Vagina (tissue), 2 donors: ENCODE results near the gene STOX1. TPM values are rescaled to one million over a fixed set of nuclear protein-coding genes. Genes with fewer than 3 reads are reported as not detected.
"Not testable (repeated sequence)": the region's sequence is repeated elsewhere in the genome, so short reads cannot be mapped to it uniquely, and the experiment has no call there.

Experiments
- DNase-seq, 2 donors: peaks; one replicate each; pipeline ENCODE4 v3.0.0-alpha.2; 2017; ENCODE audit errors: extremely low spot score in 2 of 2
- H3K27ac ChIP-seq: fragments of 200-600 bp; sonication (generic); one replicate; pipeline ENCODE4 v1.5.1; 2019
- H3K27me3 ChIP-seq: fragments of 200-600 bp; sonication (generic); one replicate; pipeline ENCODE4 v1.5.1; 2019
- H3K36me3 ChIP-seq, 2 donors: fragments of 200-600 bp; sonication (generic); one replicate each; pipeline ENCODE4 v1.5.1; 2017 to 2019
- H3K4me1 ChIP-seq: fragments of 200-600 bp; sonication (generic); one replicate; pipeline ENCODE4 v1.5.1; 2019
- H3K4me3 ChIP-seq, 2 donors: fragments of 200-600 bp; sonication (generic); 1 replicate in 1 of 2; 2 replicates in 1 of 2; pipeline ENCODE4 v1.5.1; 2016 to 2019
- H3K9me3 ChIP-seq: fragments of 200-600 bp; sonication (generic); one replicate; pipeline ENCODE4 v1.5.1; 2019
- CTCF ChIP-seq, 3 experiments: fragments of 450-650 bp in 2 of 3; fragments of 200-600 bp in 1 of 3; sonication (generic) in 1 of 3; IDR thresholded peaks; one replicate each; pipeline ENCODE4 v1.5.1; 2017 to 2019; ENCODE audit warnings: antibody characterized with exemption in 3 of 3, mild to moderate bottlenecking in 2 of 3, moderate library complexity in 2 of 3
- POLR2A ChIP-seq, 2 donors: fragments of 450-650 bp; IDR thresholded peaks; one replicate each; pipeline ENCODE4 v1.6.1; 2017; ENCODE audit warnings: antibody characterized with exemption in 2 of 2, mild to moderate bottlenecking in 2 of 2, moderate library complexity in 2 of 2
- POLR2AphosphoS5 ChIP-seq, 2 donors: sonication (generic); formaldehyde crosslinking; IDR thresholded peaks; one replicate each; pipeline ENCODE4 v1.9.0; 2017; ENCODE audit warnings: antibody characterized with exemption in 2 of 2, mild to moderate bottlenecking in 2 of 2, low read depth in 1 of 2; ENCODE audit not compliant: insufficient read depth in 1 of 2
- intact Hi-C: fragments of 100-400 bp; cut with DNase I; formaldehyde crosslinking; loops from one replicate; pipeline ENCODE4 v1.15.1; 2023
- total RNA-seq: library from RNA; depleted of rRNA; stranded (reverse); fragments of >200 nt; gene quantifications from one replicate; pipeline ENCODE4 v1.2.3, GENCODE V29; 2016

STOX1 gene
- total RNA-seq, 1 donor from 2014 or later: 2.5 TPM

GRCh38 chr10:68816796-68817412, 10.4 kb upstream of the STOX1 start:
- DNase-seq: no peak
- Histone ChIP-seq H3K4me3 (no peak overlapping the region), H3K4me1 (no peaks in the 10 kb centered on the region), H3K27ac (no peak overlapping the region), H3K27me3 (no peaks in the 10 kb centered on the region), H3K9me3 (no peaks in the 10 kb centered on the region), H3K36me3 (no peaks in the 10 kb centered on the region)
- TF ChIP-seq CTCF (IDR thresholded peaks at IDR 0.05) (no peak), POLR2A (IDR thresholded peaks at IDR 0.05) (no peak), POLR2AphosphoS5 (IDR thresholded peaks at IDR 0.05; ENCODE audit: insufficient read depth in 1 of 2, low read depth in 1 of 2) (no peak)
- intact Hi-C loops: loop anchor here (5.0 kb wide), 1 partner anchor 490 kb away; no protein-coding TSS in a partner anchor

- H3K36me3 ChIP-seq, H3K27ac ChIP-seq, H3K27me3 ChIP-seq, H3K9me3 ChIP-seq, H3K4me3 ChIP-seq, DNase-seq, H3K4me1 ChIP-seq, intact Hi-C loops: not testable (repeated sequence)
Observed at GRCh38 chr10:68820359-68820758, 7.0 kb upstream of the STOX1 start.

- H3K27ac ChIP-seq, DNase-seq: not testable (repeated sequence)
Observed at GRCh38 chr10:68822626-68823025, 4.7 kb upstream of the STOX1 start.

GRCh38 chr10:68827592-68827959, 245 bp downstream of the STOX1 start:
- H3K36me3 ChIP-seq, H3K9me3 ChIP-seq, H3K4me1 ChIP-seq, H3K27ac ChIP-seq, H3K27me3 ChIP-seq, intact Hi-C loops, DNase-seq: not testable (repeated sequence)
- peak overlapping the region; percentile 55 to 57 for H3K4me3 ChIP-seq

More at GRCh38 chr10:68822626-68823025, 4.7 kb upstream of the STOX1 start:
- intact Hi-C loops, H3K4me1 ChIP-seq, H3K27me3 ChIP-seq, H3K36me3 ChIP-seq, H3K4me3 ChIP-seq, H3K9me3 ChIP-seq: not testable (repeated sequence)

- H3K27ac ChIP-seq, H3K9me3 ChIP-seq, H3K4me1 ChIP-seq, H3K27me3 ChIP-seq, DNase-seq, intact Hi-C loops, H3K36me3 ChIP-seq: not testable (repeated sequence)
- peak overlapping the region; percentile 37 to 51 for H3K4me3 ChIP-seq
Observed at GRCh38 chr10:68828083-68828601, 811 bp downstream of the STOX1 start.

- Histone ChIP-seq H3K36me3 (no peaks in the 10 kb centered on the region), H3K4me3 (no peak overlapping the region), H3K27ac (no peak overlapping the region), H3K27me3 (no peaks in the 10 kb centered on the region), H3K9me3 (no peaks in the 10 kb centered on the region), H3K4me1 (peaks cover 7% of the 10 kb centered on the region)
- intact Hi-C loops: no loop called here
- no peak for DNase-seq
- no peak for TF ChIP-seq CTCF (IDR thresholded peaks at IDR 0.05)
- no peak for TF ChIP-seq POLR2AphosphoS5 (IDR thresholded peaks at IDR 0.05; ENCODE audit: insufficient read depth in 1 of 2, low read depth in 1 of 2)
- no peak for TF ChIP-seq POLR2A (IDR thresholded peaks at IDR 0.05)
Observed at GRCh38 chr10:68828833-68829232, 1.5 kb downstream of the STOX1 start.

GRCh38 chr10:68829521-68829920, 2.2 kb downstream of the STOX1 start:
- Histone ChIP-seq H3K9me3 (no peaks in the 10 kb centered on the region), H3K27ac (no peak overlapping the region), H3K4me1 (peaks cover 7% of the 10 kb centered on the region), H3K27me3 (no peaks in the 10 kb centered on the region), H3K36me3 (no peaks in the 10 kb centered on the region), H3K4me3 (no peak overlapping the region)
- TF ChIP-seq CTCF (IDR thresholded peaks at IDR 0.05): no peak
- no peak for TF ChIP-seq POLR2AphosphoS5 (IDR thresholded peaks at IDR 0.05; ENCODE audit: insufficient read depth in 1 of 2, low read depth in 1 of 2)
- intact Hi-C loops: no loop called here
- no peak for DNase-seq
